ENCODE measurements around the gene ATP1A2. TPM values are rescaled to one million over a fixed set of nuclear protein-coding genes. Genes with fewer than 3 reads are reported as not detected.

ATP1A2 gene
- total and polyA plus RNA-seq, 2 experiments from 2014 or later: 4.9 to 17.7 TPM

- no peaks in the 10 kb centered on the region for H3K36me3 ChIP-seq (ENCODE audit: insufficient read depth)
- no peak for ATAC-seq
- no peak within 1 kb of the TSS for H3K4me3 ChIP-seq
- peaks cover 34% of the 10 kb centered on the region for H3K4me1 ChIP-seq (ENCODE audit: insufficient read depth)
- no peak within 1 kb of the TSS for H3K4me2 ChIP-seq
- no peaks in the 10 kb centered on the region for H4K20me1 ChIP-seq (replicated peaks; ENCODE audit: insufficient read depth)
- peaks cover 9% of the 10 kb centered on the region for H3K9me2 ChIP-seq (ENCODE audit: insufficient read depth)
- H3K27ac Mint-ChIP-seq: no peak within 1 kb of the TSS; the same call in 1 of the 2 replicates
- H3K4me1 Mint-ChIP-seq: peaks cover 13% of the 10 kb centered on the region
- TF ChIP-seq NANOG (IDR thresholded peaks at IDR 0.05; ENCODE audit: borderline replicate concordance): no peak
- TF ChIP-seq CREB1 (CRISPR knock-in tag; IDR thresholded peaks at IDR 0.05; ENCODE audit: low read depth): no peak
- no peak for TF ChIP-seq ZNF462 (CRISPR knock-in tag; IDR thresholded peaks at IDR 0.05)
- no peak for TF ChIP-seq JUNB (IDR thresholded peaks at IDR 0.05; ENCODE audit: unreplicated experiment)
- no peak for TF ChIP-seq POLR2AphosphoS5 (IDR thresholded peaks at IDR 0.05; ENCODE audit: low read depth)
- H3K9me3 Mint-ChIP-seq: no peaks in the 10 kb centered on the region
- H3K27me3 ChIP-seq (ENCODE audit: insufficient read depth): no peaks in the 10 kb centered on the region
- H3F3A ChIP-seq (replicated peaks; ENCODE audit: low read depth): 0 out of 2 replicates have a peak, but pooled peaks cover 9% of the 10 kb centered on the region
- H3K4me3 Mint-ChIP-seq: no peak within 1 kb of the TSS
- no peak within 1 kb of the TSS for H3K27ac ChIP-seq (ENCODE audit: low read depth)
- peak within 1 kb of the TSS; percentile 86 for H2AFZ ChIP-seq
- DNase-seq (ENCODE audit: low spot score): no peak
- H3K79me2 ChIP-seq (replicated peaks; ENCODE audit: insufficient read depth): no peaks in the 10 kb centered on the region
- H3K36me3 Mint-ChIP-seq (ENCODE audit: low read depth): no peaks in the 10 kb centered on the region; the same call in 2 of the 3 replicates
- H3K27me3 Mint-ChIP-seq (ENCODE audit: insufficient read depth, low read depth, poor library complexity): no peaks in the 10 kb centered on the region
Measured at GRCh38 chr1:160189649-160190625, 74.4 kb downstream of the ATP1A2 start, which contains the start of gene CASQ1. TSS of gene CASQ1 (plus strand) at chr1:160190575. CDS start at chr1:160190752, 177 bp downstream.
